Mesenchymal stem cell (in vitro differentiated cells and primary cell): ENCODE measurements around the gene HBS1L.

Source experiments
- DNase-seq: peaks from one replicate; pipeline ENCODE4 v3.0.0-alpha.2; 2013
- H2AFZ ChIP-seq: one replicate; pipeline ENCODE4 v1.6.1; 2013; ENCODE audit warnings: low read depth, mild to moderate bottlenecking, control low read depth, inconsistent platforms, low read length, moderate library complexity
- H2AK5ac ChIP-seq: 2 replicates; pipeline ENCODE4 v1.6.1; 2013; ENCODE audit warnings: low read length, moderate library complexity, mild to moderate bottlenecking, inconsistent platforms; ENCODE audit not compliant: severe bottlenecking
- H2BK120ac ChIP-seq: one replicate; pipeline ENCODE4 v1.6.1; 2013; ENCODE audit warnings: low read depth, mild to moderate bottlenecking, inconsistent platforms, low read length, moderate library complexity
- H2BK12ac ChIP-seq, 2 experiments: one replicate each; pipeline ENCODE4 v1.6.1; 2013; ENCODE audit warnings: inconsistent platforms in 2 of 2, low read length in 2 of 2, mild to moderate bottlenecking in 2 of 2, moderate library complexity in 2 of 2, control low read depth in 1 of 2
- H2BK15ac ChIP-seq: one replicate; pipeline ENCODE4 v1.6.1; 2013; ENCODE audit warnings: mild to moderate bottlenecking, low read depth, inconsistent platforms; ENCODE audit not compliant: poor library complexity, severe bottlenecking
- H2BK5ac ChIP-seq: 2 replicates; pipeline ENCODE4 v1.6.1; 2013; ENCODE audit warnings: low read depth, mild to moderate bottlenecking, low read length, control low read depth, inconsistent platforms; ENCODE audit not compliant: poor library complexity, severe bottlenecking
- H3K14ac ChIP-seq, 2 experiments: one replicate each; pipeline ENCODE4 v1.6.1; 2013; ENCODE audit warnings: inconsistent platforms in 2 of 2, low read length in 2 of 2, control low read depth in 1 of 2, mild to moderate bottlenecking in 1 of 2, moderate library complexity in 1 of 2
- H3K18ac ChIP-seq, 2 experiments: one replicate each; pipeline ENCODE4 v1.6.1; 2013; ENCODE audit warnings: inconsistent platforms in 2 of 2, low read length in 2 of 2, control low read depth in 1 of 2, low read depth in 1 of 2, mild to moderate bottlenecking in 1 of 2
- H3K23ac ChIP-seq, 2 experiments: one replicate each; pipeline ENCODE4 v1.6.1; 2013; ENCODE audit warnings: inconsistent platforms in 2 of 2, low read length in 2 of 2, mild to moderate bottlenecking in 2 of 2, moderate library complexity in 2 of 2, control low read depth in 1 of 2
- H3K27ac ChIP-seq: 2 replicates; pipeline ENCODE4 v1.5.1; 2013; ENCODE audit warnings: mild to moderate bottlenecking, moderate library complexity, low read length, control low read depth, inconsistent platforms; ENCODE audit not compliant: poor library complexity, severe bottlenecking
- H3K27me3 ChIP-seq, 2 experiments: 2 replicates each; pipeline versions ENCODE4 v1.6.1 to v1.7.0; 2013; ENCODE audit warnings: low read length in 2 of 2, mild to moderate bottlenecking in 2 of 2, moderate library complexity in 2 of 2, control low read depth in 1 of 2, inconsistent platforms in 1 of 2; ENCODE audit not compliant: control insufficient read depth in 1 of 2, insufficient read depth in 1 of 2
- H3K36me3 ChIP-seq, 2 experiments: 2 replicates each; pipeline versions ENCODE4 v1.6.1 to v1.7.0; 2013; ENCODE audit warnings: low read length in 2 of 2, control low read depth in 1 of 2, inconsistent platforms in 1 of 2, low read depth in 1 of 2, mild to moderate bottlenecking in 1 of 2; ENCODE audit not compliant: insufficient read depth in 2 of 2, control insufficient read depth in 1 of 2
- H3K4ac ChIP-seq, 2 experiments: one replicate each; pipeline ENCODE4 v1.6.1; 2013; ENCODE audit warnings: inconsistent platforms in 2 of 2, low read length in 2 of 2, mild to moderate bottlenecking in 2 of 2, moderate library complexity in 2 of 2, control low read depth in 1 of 2, low read depth in 1 of 2
- H3K4me1 ChIP-seq: 2 replicates; pipeline ENCODE4 v1.6.1; 2013; ENCODE audit warnings: low read depth, low read length, control low read depth; ENCODE audit not compliant: control insufficient read depth, insufficient read depth
- H3K4me2 ChIP-seq: 2 replicates; pipeline ENCODE4 v1.6.1; 2013; ENCODE audit warnings: low read length, mild to moderate bottlenecking, inconsistent platforms; ENCODE audit not compliant: poor library complexity, severe bottlenecking
- H3K4me3 ChIP-seq, 2 experiments: 2 replicates each; pipeline versions ENCODE4 v1.5.1 to v1.7.0; 2013; ENCODE audit warnings: low read length in 2 of 2, mild to moderate bottlenecking in 2 of 2, control low read depth in 1 of 2, low read depth in 1 of 2; ENCODE audit not compliant: insufficient read depth in 1 of 2
- H3K79me1 ChIP-seq: replicated peaks from 2 replicates; pipeline ENCODE4 v1.6.1; 2013; ENCODE audit warnings: mild to moderate bottlenecking, control low read depth, low read length, inconsistent platforms; ENCODE audit not compliant: poor library complexity, severe bottlenecking
- H3K9ac ChIP-seq: 2 replicates; pipeline ENCODE4 v1.7.0; 2013; ENCODE audit warnings: mild to moderate bottlenecking, low read length, moderate library complexity
- H3K9me3 ChIP-seq: 2 replicates; pipeline ENCODE4 v1.7.0; 2013; ENCODE audit warnings: mild to moderate bottlenecking, low read length; ENCODE audit not compliant: control insufficient read depth
- H4K8ac ChIP-seq: one replicate; pipeline ENCODE4 v1.6.1; 2013; ENCODE audit warnings: inconsistent platforms, mild to moderate bottlenecking, low read length, moderate library complexity
- H4K91ac ChIP-seq: one replicate; pipeline ENCODE4 v1.6.1; 2013; ENCODE audit warnings: mild to moderate bottlenecking, low read length, inconsistent platforms
- WGBS: methylation state at CpG from one replicate; pipeline ENCODE4 v1.1.7; 2013; ENCODE audit warnings: mixed read lengths; 5-methylcytosine and 5-hydroxymethylcytosine counted together

HBS1L gene

GRCh38 chr6:134938896-134939295 is 115.7 kb downstream of the HBS1L start:
- H2AK5ac ChIP-seq = no peak overlapping the region
- no peak overlapping the region for H3K27ac ChIP-seq
- H3K9me3 ChIP-seq = no peaks in the 10 kb centered on the region
- H3K79me1 ChIP-seq = no peaks in the 10 kb centered on the region
- no peaks in the 10 kb centered on the region for H3K27me3 ChIP-seq
- H4K8ac ChIP-seq = no peak overlapping the region
- H3K14ac ChIP-seq = no peak overlapping the region
- H2BK15ac ChIP-seq = no peak overlapping the region
- H4K91ac ChIP-seq = no peak overlapping the region
- H3K4me1 ChIP-seq = peaks cover 18% of the 10 kb centered on the region
- peak; percentile 8 for DNase-seq
- H2AFZ ChIP-seq = no peak overlapping the region
- no peak overlapping the region for H2BK120ac ChIP-seq
- no peak overlapping the region for H3K23ac ChIP-seq
- H3K9ac ChIP-seq = no peak overlapping the region
- H3K4me2 ChIP-seq = no peak overlapping the region
- H2BK12ac ChIP-seq = no peak overlapping the region
- H3K36me3 ChIP-seq = no peaks in the 10 kb centered on the region
- H3K4ac ChIP-seq = no peak overlapping the region
- no peak overlapping the region for H3K4me3 ChIP-seq
- H2BK5ac ChIP-seq = no peak overlapping the region
- no peak overlapping the region for H3K18ac ChIP-seq
- 80% methylated on average over 4 of the region's 5 CpGs for WGBS

- H3K79me1 ChIP-seq = no peaks in the 10 kb centered on the region
- H3K27me3 ChIP-seq = no peaks in the 10 kb centered on the region
- H4K8ac ChIP-seq = no peak overlapping the region
- H2BK12ac ChIP-seq = no peak overlapping the region
- no peak overlapping the region for H2BK15ac ChIP-seq
- H2AK5ac ChIP-seq = peak overlapping the region; percentile 1
- H3K4me1 ChIP-seq = peaks cover 24% of the 10 kb centered on the region
- peak overlapping the region; percentile 53 for H3K27ac ChIP-seq
- no peak overlapping the region for H2BK120ac ChIP-seq
- H3K4ac ChIP-seq = no peak overlapping the region
- H2AFZ ChIP-seq = no peak overlapping the region
- WGBS = 65% methylated on average over 3 of the region's 5 CpGs
- peak overlapping the region; percentile 42 for H3K9ac ChIP-seq
- no peak overlapping the region for H3K23ac ChIP-seq
- no peak overlapping the region for H3K14ac ChIP-seq
- H3K9me3 ChIP-seq = no peaks in the 10 kb centered on the region
- DNase-seq = peak; percentile 38
- no peak overlapping the region for H3K4me3 ChIP-seq
- no peak overlapping the region for H3K4me2 ChIP-seq
- H2BK5ac ChIP-seq = no peak overlapping the region
- H3K18ac ChIP-seq = no peak overlapping the region
- H3K36me3 ChIP-seq = no peaks in the 10 kb centered on the region
- no peak overlapping the region for H4K91ac ChIP-seq
Observed at GRCh38 chr6:134937426-134937825, 117.2 kb downstream of the HBS1L start.

GRCh38 chr6:134936931-134937330 is 117.7 kb downstream of the HBS1L start:
- Histone ChIP-seq H3K27ac (peak overlapping the region; percentile 58), H3K18ac (no peak overlapping the region), H2AFZ (no peak overlapping the region), H2BK5ac (no peak overlapping the region), H2BK15ac (no peak overlapping the region), H3K4ac (no peak overlapping the region), H4K91ac (no peak overlapping the region), H3K79me1 (no peaks in the 10 kb centered on the region), H3K9ac (peak overlapping the region; percentile 42), H3K14ac (no peak overlapping the region), H3K4me1 (peaks cover 24% of the 10 kb centered on the region), H4K8ac (no peak overlapping the region), H3K4me2 (no peak overlapping the region), H2BK120ac (no peak overlapping the region), H3K27me3 (no peaks in the 10 kb centered on the region), H3K36me3 (no peaks in the 10 kb centered on the region), H3K23ac (no peak overlapping the region), H2AK5ac (no peak overlapping the region), H2BK12ac (no peak overlapping the region), H3K9me3 (no peaks in the 10 kb centered on the region), H3K4me3 (no peak overlapping the region)
- WGBS = 67% methylated on average over 4 of the region's 5 CpGs
- peak; percentile 30 for DNase-seq

- Histone ChIP-seq H3K27ac (peak overlapping the region; percentile 58), H4K8ac (no peak overlapping the region), H3K4me2 (no peak overlapping the region), H2BK120ac (no peak overlapping the region), H3K23ac (no peak overlapping the region), H2AK5ac (peak overlapping the region; percentile 83), H2BK15ac (no peak overlapping the region), H3K27me3 (no peaks in the 10 kb centered on the region), H3K79me1 (no peaks in the 10 kb centered on the region), H2AFZ (no peak overlapping the region), H3K9ac (peak overlapping the region; percentile 42), H2BK12ac (no peak overlapping the region), H2BK5ac (no peak overlapping the region), H4K91ac (no peak overlapping the region), H3K36me3 (no peaks in the 10 kb centered on the region), H3K4me3 (no peak overlapping the region), H3K18ac (no peak overlapping the region), H3K14ac (no peak overlapping the region), H3K4ac (no peak overlapping the region), H3K4me1 (peaks cover 24% of the 10 kb centered on the region), H3K9me3 (no peaks in the 10 kb centered on the region)
- 95% methylated on average over 5 of the region's 5 CpGs for WGBS
- no peak for DNase-seq
Observed at GRCh38 chr6:134936476-134936875, 118.1 kb downstream of the HBS1L start.
